ENCODE results near the gene ASB13.

Gene ASB13

GRCh38 chr10:5669604-5670003 lies 3.2 kb upstream of the ASB13 start:
- no peak for DNase-seq (ENCODE audit: low read depth)

GRCh38 chr10:5668429-5668828 lies 2.0 kb upstream of the ASB13 start:
- DNase-seq (ENCODE audit: low read depth) = no peak

- DNase-seq (ENCODE audit: low read depth) = no peak
Measured at GRCh38 chr10:5666841-5667630, 641 bp upstream of the ASB13 start.

DNA sequence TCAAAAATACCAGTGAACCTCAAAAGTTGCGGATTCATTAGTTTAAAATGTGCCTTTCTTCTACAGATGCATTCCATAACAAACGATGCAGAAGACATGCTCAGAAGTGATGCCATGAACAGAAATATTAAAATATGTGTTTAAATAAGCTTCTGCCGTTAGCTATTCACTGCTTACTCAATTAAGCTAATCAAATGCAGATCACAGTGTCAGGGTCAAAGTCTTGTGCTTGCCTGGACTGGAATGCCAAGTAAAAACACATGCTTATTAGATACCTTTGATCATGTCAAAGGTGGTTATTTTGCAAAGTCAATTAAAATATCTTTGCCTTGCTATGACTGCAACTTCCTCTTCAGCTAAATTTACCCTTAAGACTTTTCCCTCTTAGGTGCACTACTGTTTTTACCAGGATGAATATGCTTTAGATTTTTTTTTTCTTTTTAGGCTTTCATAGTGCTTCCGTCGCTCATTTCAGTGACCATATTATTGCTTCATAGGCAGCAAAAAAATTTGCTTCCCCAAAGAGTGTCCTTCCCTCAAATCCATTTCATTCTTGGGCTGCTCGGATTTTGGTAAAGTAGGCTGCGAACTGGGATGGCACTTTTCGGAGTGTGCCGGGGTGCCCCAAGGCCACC lies 905 bp downstream of the ASB13 start:
- no peak for DNase-seq (ENCODE audit: low read depth)

DNA sequence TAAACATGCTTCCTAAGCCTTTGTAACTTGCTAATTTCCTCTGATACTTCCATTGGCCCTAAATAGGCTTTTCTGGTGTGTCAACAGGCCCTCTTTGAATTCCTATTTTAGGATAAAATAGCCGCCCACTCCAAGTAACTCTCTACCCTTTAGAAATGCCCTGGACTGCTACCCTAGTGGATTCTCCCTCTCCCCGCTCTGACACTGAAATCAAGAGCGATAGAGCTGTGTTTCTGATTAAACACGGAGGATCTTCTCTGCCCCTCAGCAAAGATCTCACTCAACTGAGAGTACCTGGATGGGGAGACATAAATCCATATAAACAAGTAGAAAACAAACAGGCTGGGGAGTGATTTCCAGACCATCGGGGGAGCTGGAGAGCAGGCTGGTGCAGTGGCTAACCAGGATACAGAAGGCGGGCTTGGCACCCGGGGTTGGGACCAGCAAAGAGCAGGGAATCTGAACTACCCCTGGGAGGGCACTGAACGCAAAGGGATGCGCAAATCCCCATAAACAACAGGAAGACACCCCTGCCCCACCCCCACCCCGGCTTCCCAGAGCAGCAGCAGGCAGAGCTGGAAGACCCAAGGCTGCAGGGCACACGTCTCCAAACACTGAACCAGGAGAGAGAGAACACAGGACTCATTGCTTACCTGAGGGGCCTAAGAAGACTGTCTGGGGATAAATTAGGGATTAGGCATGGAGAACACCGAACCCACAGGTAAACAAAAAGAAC lies 2.5 kb downstream of the ASB13 start:
- DNase-seq (ENCODE audit: low read depth) = no peak

DNA sequence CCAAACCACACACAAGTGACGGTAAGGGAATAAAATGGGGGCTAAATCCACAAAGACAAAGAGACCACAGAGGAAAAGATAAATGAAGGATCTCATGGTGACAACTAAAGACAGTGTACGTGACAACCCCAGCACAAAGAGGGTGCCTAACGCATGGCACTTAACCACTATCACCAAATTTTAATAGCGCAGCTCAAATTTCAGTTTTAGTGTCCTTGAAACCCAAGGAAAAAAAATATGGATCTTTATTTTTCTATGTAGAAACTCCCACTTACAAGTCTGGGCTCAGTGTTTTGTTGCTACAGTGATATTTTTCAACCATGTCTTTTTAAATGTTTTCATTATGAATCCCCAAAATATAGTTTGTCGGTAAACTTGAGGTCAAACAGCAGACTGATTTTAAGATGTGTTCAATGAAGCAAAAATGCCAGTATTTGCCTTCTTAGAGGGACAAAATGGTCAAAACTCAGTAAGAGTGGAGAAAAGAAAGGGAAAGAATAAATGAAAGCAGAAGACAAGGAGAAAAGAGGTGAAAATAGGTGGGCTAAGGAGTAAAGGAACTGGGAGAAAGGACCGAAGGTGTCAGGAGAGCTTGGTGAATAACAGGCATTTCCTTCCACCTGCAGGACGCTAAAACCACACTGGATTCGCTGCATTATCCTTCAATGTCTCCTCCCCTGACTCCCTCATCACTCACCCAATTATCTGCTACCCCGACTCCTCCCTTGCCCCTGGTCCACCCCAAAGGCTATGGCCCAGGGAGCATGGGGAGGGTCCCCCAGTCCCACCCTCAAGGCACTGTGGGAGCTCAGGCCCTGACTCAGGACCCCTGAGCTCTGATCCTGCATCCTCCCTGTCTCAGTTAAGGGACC lies 3.5 kb downstream of the ASB13 start:
- DNase-seq (ENCODE audit: low read depth) = no peak

- DNase-seq (ENCODE audit: low read depth) = no peak
Measured at GRCh38 chr10:5661043-5661442, 5.4 kb downstream of the ASB13 start.

GRCh38 chr10:5659702-5660528 lies 6.5 kb downstream of the ASB13 start:
- DNase-seq (ENCODE audit: low read depth) = no peak

DNA sequence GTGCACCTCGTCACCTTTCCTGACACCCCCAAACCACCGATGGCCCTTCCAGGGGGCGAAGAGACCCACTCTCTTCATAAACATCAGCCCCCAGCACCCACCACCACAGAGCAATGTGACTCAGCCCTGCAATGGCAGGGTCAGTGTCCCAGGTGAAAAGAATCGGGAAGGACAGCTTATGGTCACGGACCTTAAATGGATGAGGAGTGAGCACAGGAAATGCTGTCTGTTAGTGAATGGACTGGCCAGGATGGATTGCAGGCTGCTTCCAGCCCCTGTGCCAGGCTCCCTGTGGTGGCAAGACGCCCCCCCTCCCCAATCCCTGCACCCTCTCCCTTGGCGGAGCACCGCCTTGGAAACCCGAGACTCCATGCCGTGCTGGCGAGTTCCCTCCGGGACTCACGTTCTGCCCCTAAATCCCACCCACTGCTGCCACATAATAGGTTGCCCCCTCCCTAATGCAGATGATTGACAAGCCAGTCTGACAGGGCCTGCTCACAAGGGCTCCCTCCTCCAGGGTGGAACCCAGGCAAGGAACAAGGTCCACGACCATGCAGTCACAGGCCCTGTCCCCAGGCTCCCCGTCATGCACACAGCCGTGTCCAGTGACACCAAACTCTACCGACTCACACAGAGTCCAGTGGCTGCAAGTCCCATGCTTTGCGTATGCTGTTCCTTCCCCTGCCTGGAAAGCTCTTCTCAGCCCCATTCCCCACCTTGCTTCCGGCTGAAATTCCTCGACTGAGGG lies 7.3 kb downstream of the ASB13 start:
- no peak for DNase-seq (ENCODE audit: low read depth)

DNA sequence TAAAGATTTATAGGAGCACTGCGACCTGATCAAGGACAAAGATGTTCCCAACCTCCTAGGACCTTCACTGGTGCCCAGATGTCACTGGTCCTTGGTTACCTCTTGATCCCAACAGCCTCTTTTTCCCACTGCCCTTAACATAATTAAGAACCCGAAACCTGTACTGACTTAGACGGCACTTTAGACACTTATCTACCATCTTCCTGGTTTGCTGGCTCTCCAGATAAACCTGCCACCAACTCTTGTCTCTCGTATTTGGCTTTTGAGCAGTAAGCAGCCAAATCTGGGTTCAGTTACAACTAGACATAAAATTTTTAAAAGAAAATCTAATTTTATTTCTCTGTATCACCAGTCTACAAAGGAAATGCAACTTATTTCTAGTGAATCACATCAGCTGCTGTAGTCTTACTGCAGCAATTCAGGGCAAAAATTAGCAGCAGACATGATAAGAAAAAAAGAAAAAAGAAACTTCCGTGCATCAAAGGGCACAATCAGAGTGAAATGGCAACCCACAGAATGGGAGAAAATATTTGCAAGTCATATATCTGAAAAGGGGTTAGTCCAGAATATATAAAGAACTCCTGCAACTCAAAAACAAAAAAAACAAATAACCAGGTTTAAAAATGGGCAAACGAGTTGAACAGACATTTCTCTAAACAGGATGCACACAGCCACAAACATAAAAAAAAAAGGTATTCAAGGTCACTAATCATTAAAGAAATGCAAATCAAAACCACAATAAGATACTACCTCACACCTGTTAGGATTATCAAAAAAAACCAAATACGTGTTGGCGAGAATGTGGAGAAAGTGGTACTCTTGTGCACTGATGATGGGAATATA lies 9.4 kb downstream of the ASB13 start:
- DNase-seq (ENCODE audit: low read depth) = no peak

DNA sequence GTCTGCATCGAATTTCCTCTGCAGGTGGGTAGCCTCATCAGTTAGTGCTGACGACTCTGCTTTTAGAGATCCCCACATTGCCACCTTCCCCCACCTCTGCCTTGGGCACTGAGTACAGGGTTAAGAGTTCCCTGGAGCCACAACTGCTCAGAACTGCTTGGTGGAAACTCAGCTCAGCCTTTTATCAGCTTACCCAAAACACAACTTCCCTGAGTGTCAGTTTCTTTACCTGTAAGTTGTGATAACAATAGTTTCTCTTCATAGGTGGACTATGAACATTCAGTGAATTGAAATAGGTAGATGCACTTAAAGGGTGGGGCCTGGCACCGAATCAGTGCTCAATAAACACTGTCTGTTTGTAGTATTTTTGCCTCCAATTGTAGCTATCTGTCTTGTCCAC lies 11.3 kb downstream of the ASB13 start:
- no peak for DNase-seq (ENCODE audit: low read depth)

DNA sequence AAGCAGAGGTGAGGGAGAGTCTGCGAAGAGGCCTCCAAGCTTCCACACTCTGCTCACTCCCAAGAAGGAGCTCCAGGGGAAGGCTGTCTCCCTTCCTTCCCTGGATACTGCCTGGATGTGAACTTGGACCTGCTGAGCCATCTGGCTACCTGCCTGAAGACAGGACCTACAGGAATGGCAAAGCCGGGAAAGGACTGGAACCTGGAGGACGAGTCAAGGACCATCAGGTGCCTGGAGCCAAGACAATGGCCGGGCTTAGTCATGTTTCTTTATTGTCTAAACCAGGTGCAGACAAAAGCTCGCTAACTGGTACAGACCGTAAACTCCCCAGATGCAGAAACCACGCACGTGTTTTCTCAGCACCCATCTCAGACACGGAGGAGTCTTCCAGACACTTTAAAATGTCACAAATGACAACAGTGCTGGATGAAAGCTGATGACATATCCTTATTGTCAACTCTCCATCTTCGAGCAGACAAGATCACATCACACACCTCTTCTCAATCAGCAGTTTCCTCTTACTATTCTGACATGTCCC lies 12.1 kb downstream of the ASB13 start:
- DNase-seq (ENCODE audit: low read depth) = no peak

DNA sequence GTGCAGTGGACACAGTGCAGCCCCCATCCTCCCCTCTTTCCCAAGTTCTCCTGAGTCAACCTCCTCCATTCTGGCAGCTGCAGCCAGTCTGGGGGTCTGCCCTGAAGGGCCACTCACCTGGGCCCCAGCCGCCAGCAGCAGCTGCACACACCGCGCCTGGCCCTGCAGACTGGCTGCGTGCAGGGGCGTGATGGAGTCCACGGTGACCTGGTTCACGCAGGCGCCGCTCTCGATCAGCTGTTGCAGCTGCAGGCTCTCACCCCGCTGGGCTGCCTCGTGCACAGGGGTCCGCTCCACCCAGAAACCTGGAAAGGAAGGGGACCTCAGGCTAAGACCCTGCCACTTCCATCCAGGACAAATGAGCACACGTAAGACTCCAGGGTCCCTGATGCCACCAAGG lies 13.6 kb downstream of the ASB13 start:
- no peak for DNase-seq (ENCODE audit: low read depth)

DNA sequence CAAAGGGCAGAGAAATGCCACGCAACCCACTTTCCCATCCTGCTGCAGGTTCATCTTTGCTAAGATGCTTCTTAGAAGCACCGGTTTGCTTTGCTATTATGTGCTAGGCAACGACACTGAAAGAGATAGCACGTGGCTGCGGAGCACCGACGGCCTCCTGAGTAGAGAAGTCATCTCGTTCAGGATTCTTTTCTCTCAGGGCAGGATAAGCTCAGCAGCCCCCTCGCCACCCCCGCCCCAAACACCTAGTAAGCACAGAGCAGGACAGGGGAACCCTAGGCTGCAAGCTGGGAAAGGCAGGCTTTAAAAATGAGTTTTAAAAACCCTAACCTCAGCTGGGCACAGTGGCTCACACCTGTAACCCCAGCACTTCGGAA lies 15.0 kb downstream of the ASB13 start:
- DNase-seq (ENCODE audit: low read depth) = no peak

- no peak for DNase-seq (ENCODE audit: low read depth)
Measured at GRCh38 chr10:5650664-5651387, 15.6 kb downstream of the ASB13 start.

- DNase-seq (ENCODE audit: low read depth) = no peak
Measured at GRCh38 chr10:5649746-5650145, 16.6 kb downstream of the ASB13 start.

DNA sequence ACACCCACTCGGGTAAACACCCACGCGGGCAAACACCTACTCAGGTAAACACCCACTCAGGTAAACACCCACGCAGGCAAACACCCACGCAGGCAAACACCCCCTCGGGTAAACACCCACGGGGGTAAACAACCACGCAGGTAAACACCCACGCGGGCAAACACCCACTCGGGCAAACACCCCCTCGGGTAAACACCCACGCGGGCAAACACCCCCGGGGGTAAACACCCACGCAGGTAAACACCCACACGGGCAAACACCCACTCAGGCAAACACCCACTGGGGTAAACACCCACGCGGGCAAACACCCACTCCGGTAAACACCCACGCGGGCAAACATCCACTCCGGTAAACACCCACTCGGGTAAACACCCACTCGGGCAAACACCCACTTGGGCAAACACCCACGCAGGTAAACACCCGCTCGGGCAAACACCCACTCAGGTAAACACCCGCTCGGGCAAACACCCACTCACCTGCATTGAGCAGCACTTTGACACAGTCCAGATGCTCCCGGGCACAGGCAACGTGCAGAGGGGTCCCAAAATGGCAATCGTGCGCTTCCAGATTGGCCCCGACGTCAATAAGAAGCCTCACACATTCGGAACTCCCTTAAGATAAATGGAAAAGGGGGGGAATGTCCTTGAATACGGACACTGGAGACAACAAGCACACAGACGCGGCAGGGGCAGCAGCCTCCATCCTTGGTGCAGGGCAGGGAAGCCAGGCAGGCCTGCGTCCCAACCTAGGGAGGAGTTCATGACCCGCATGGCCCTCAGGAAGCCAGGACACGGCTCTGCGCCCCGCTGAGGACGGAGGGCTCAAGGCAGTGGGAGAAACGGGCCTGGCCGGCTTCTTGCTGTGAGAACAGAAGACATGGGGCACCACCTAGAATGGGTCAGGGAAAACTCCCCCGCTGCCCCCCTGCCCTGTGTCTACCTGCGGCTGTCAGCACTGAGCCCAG lies 17.6 kb downstream of the ASB13 start:
- no peak for DNase-seq (ENCODE audit: low read depth)

Measured in activated gamma-delta T cell treated with anti-CD3 and anti-CD28 coated beads, Interleukin-2, amount 50 U/mL, for 16 hours (primary cell).